Neutrophil (primary cell): Measurements from ENCODE around the gene RELB.

Experiments used
- H3K27ac ChIP-seq: fragments of 200-600 bp; sonication (generic); 2 replicates; pipeline ENCODE4 v1.5.1; 2016; ENCODE audit warnings: mild to moderate bottlenecking, moderate library complexity
- H3K27me3 ChIP-seq: fragments of 200-600 bp; sonication (generic); 2 replicates; pipeline ENCODE4 v1.6.0; 2016; ENCODE audit warnings: mild to moderate bottlenecking
- H3K36me3 ChIP-seq: fragments of 200-600 bp; sonication (generic); 2 replicates; pipeline ENCODE4 v1.5.1; 2017
- H3K4me1 ChIP-seq, 2 experiments: fragments of 200-600 bp in 1 of 2; sonication (generic) in 1 of 2; 1 replicate in 1 of 2; 2 replicates in 1 of 2; pipeline versions ENCODE4 v1.5.1 to v1.6.1; 2013 to 2016; ENCODE audit warnings: low read depth in 1 of 2, low read length in 1 of 2, mild to moderate bottlenecking in 1 of 2, moderate library complexity in 1 of 2; ENCODE audit not compliant: control insufficient read depth in 1 of 2, insufficient read depth in 1 of 2
- H3K4me3 ChIP-seq, 2 experiments: fragments of 200-600 bp in 1 of 2; sonication (generic) in 1 of 2; 1 replicate in 1 of 2; 2 replicates in 1 of 2; pipeline ENCODE4 v1.5.1; 2013 to 2016; ENCODE audit warnings: low read depth in 1 of 2, low read length in 1 of 2, mild to moderate bottlenecking in 1 of 2, moderate library complexity in 1 of 2
- H3K9me3 ChIP-seq: fragments of 200-600 bp; sonication (generic); 2 replicates; pipeline ENCODE4 v1.5.1; 2016
- TF ChIP-seq, protein P1 (sequence below): fragments of 200-600 bp; sonication (generic); IDR thresholded peaks from 2 replicates; pipeline ENCODE4 v1.5.1; 2016; ENCODE audit warnings: antibody characterized with exemption

The RELB gene

GRCh38 chr19:45076851-45077730 lies 75.8 kb downstream of the RELB start:
- TF ChIP-seq, protein P1, sequence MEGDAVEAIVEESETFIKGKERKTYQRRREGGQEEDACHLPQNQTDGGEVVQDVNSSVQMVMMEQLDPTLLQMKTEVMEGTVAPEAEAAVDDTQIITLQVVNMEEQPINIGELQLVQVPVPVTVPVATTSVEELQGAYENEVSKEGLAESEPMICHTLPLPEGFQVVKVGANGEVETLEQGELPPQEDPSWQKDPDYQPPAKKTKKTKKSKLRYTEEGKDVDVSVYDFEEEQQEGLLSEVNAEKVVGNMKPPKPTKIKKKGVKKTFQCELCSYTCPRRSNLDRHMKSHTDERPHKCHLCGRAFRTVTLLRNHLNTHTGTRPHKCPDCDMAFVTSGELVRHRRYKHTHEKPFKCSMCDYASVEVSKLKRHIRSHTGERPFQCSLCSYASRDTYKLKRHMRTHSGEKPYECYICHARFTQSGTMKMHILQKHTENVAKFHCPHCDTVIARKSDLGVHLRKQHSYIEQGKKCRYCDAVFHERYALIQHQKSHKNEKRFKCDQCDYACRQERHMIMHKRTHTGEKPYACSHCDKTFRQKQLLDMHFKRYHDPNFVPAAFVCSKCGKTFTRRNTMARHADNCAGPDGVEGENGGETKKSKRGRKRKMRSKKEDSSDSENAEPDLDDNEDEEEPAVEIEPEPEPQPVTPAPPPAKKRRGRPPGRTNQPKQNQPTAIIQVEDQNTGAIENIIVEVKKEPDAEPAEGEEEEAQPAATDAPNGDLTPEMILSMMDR: no peak
- H3K4me3 ChIP-seq: peak overlapping the region; percentile 63 to 85
- H3K27ac ChIP-seq: peak overlapping the region; percentile 97
- H3K27me3 ChIP-seq: no peaks in the 10 kb centered on the region
- peaks cover 46 to 50% of the 10 kb centered on the region in 2 experiments for H3K4me1 ChIP-seq
- H3K9me3 ChIP-seq: no peaks in the 10 kb centered on the region
- H3K36me3 ChIP-seq: peaks cover 16% of the 10 kb centered on the region

GRCh38 chr19:45078390-45079062 lies 77.3 kb downstream of the RELB start:
- Histone ChIP-seq H3K36me3 (peaks cover 11% of the 10 kb centered on the region), H3K9me3 (no peaks in the 10 kb centered on the region), H3K27ac (peak overlapping the region; percentile 62), H3K4me3 (peak overlapping the region; percentile 67 to 68), H3K4me1 (peaks cover 46 to 50% of the 10 kb centered on the region in 2 experiments), H3K27me3 (no peaks in the 10 kb centered on the region)
- TF ChIP-seq, protein P1: no peak

DNA sequence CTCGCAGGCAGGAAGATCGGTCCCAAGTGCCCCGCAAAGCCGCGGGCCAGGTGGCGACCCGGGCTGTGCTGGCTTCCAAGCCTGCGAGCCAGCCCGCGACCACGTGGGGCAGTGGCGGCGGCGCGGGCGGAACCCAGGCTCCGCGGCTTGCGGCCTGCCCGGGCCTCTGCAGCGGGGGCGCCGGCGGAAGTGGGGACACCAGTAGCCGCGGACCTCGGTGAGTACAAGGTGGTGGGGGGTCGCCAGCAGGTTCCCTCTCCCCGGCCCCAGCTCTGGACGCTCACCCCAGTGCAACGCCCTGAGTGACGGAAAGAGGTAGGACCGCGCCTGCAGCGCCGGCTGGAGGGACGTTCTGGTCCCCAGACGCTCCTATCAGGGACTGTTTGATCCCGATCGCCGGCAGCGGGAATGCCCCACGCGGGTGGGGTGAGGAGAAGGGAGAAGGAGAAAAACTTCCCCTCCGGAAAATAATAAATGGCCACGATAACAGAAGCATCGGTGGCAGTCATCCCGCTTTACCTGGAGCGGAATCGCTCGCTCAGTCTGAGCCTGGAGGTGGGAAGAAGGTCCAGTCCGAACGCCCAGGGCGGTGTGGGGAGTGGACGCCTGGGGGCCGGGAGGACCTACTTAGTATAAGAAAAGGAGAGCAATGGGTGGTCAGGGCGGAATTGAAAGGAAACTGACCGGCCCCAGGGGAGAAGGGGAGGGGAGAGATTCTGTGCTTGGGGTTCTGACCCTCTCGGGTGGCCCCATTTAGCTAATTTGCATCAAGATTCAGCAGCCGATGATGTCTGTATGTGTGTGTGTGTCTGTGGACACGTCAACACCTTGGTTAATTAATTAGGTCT lies 78.0 kb downstream of the RELB start, which contains the start of gene GEMIN7:
Gene GEMIN7 (plus strand): TSS at position 198 of the 848 bp plus-strand sequence. CDS start 10,855 bp downstream, outside the sequence.
- H3K4me1 ChIP-seq: peaks cover 46 to 50% of the 10 kb centered on the region in 2 experiments

GRCh38 chr19:45079911-45080370 lies 78.7 kb downstream of the RELB start:
- TF ChIP-seq, protein P1: no peak
- Histone ChIP-seq H3K4me1 (peaks cover 40 to 43% of the 10 kb centered on the region in 2 experiments), H3K4me3 (peak overlapping the region; percentile 67 to 68), H3K36me3 (peaks cover 11% of the 10 kb centered on the region), H3K9me3 (no peaks in the 10 kb centered on the region), H3K27ac (peak overlapping the region; percentile 62), H3K27me3 (no peaks in the 10 kb centered on the region)

More for the DNA sequence above, 78.0 kb downstream of the RELB start, which contains the start of gene GEMIN7:
- TF ChIP-seq, protein P1: peak; percentile 29
- H3K9me3 ChIP-seq: no peaks in the 10 kb centered on the region
- peaks cover 11% of the 10 kb centered on the region for H3K36me3 ChIP-seq
- no peaks in the 10 kb centered on the region for H3K27me3 ChIP-seq
- H3K27ac ChIP-seq: peak within 1 kb of the TSS; percentile 62
- H3K4me3 ChIP-seq: peak within 1 kb of the TSS; percentile 67 to 68

DNA sequence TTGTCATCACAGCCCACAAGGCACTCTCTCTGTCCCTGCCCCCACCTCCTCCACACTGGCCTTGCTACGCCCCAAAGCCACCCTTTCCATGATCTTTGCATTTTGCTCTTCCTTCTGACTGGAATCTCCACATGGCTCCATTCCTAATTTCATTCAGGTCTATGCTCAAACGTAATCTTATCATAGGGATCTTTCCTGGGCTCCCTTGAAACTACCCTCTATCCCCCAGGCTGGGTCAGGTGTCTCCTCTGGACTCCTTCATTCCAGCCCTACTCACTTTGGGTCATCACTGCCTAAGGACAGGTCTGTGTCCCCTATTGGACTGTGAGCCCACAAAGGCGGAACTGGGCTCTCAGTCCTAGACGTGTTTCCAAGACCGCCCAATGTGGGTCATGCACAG lies 80.9 kb downstream of the RELB start:
- Histone ChIP-seq H3K9me3 (no peaks in the 10 kb centered on the region), H3K27me3 (no peaks in the 10 kb centered on the region), H3K4me1 (peaks cover 25 to 30% of the 10 kb centered on the region in 2 experiments), H3K27ac (no peak overlapping the region), H3K36me3 (peaks cover 16% of the 10 kb centered on the region), H3K4me3 (no peak overlapping the region)
- TF ChIP-seq, protein P1: no peak
